GM10847 (cell line): Measurements from ENCODE around the gene RB1.

ENCODE experiments used
- POLR2A ChIP-seq: IDR thresholded peaks from 2 replicates; pipeline ENCODE4 v1.6.1; 2011; ENCODE audit not compliant: insufficient read length; ENCODE audit errors: extremely low read depth

RB1 gene

DNA sequence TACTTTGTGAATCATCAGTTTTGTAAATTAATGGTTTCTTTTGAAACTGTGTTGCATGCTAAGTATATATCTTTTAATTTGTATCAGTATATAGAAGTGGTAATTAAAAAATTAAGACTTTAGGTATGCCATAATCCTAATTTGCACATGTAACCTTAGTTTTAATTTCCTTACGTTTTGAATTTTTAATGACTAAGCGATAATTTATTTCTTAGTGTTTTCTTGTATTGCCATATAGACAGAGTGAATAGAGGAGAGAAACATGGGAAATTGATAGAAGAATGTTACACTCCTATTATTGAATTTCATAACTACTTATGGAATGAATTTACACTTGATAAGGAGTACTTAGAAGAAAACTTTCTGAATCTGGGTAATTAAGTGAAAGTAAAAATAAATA, 79.8 kb downstream of the RB1 start:
- TF ChIP-seq POLR2A = no peak

DNA sequence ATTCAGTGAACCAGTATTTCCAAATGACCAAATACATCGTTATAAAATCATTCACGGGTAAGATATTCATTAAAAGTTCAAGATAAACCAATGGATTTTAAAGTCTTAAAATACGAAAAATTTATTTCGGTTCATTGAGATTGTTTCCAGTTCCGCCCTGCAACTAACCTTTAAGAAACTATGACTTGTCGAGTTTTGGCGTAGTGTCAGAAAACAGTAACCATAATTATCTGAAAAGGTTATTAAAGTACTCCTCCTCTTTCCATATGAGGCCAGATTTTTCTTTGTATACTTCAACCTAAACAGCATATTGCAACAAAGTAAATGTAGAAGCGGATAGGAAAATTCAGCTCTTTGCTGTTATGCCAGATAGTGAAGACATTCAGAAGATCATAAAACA, 83.3 kb downstream of the RB1 start:
- no peak for TF ChIP-seq POLR2A

- no peak for TF ChIP-seq POLR2A
These were observed 87.7 kb downstream of the RB1 start for GRCh38 chr13:48391257-48391656.

GRCh38 chr13:48393030-48393697, 89.6 kb downstream of the RB1 start:
- TF ChIP-seq POLR2A = no peak

GRCh38 chr13:48393698-48394085, 90.1 kb downstream of the RB1 start:
- TF ChIP-seq POLR2A = no peak

GRCh38 chr13:48397744-48398143, 94.2 kb downstream of the RB1 start:
- TF ChIP-seq POLR2A = no peak

DNA sequence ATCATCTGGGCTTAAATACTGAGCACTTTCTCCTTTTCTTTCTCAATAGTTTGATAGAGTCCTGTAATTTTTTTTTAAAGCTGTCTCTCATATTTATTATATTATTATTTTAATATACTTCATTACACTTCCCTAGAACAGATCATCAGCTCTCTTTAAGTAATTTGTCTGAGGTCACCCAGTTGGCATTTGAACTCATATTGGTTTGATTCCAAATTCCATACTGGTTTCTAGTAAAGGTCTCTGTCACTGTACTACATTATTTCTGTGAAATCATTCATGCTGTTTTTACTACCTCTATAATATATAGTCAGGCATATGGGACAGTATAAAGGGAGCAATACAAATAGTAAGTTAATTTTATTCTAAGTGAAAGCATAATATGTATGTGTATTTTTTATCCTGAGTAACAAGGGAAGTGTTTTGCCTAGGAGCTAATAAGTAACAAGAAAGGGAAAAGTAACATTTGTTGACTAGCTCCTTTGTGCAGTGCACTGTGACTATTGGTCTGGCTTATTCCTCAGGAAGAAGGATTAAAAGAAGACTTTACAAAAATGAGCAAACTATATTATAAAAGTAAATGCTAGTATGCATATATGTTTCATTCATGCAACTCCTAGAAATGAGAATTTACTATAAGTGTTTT, 95.0 kb downstream of the RB1 start:
- no peak for TF ChIP-seq POLR2A

GRCh38 chr13:48400090-48400694, 96.6 kb downstream of the RB1 start:
- TF ChIP-seq POLR2A = no peak

DNA sequence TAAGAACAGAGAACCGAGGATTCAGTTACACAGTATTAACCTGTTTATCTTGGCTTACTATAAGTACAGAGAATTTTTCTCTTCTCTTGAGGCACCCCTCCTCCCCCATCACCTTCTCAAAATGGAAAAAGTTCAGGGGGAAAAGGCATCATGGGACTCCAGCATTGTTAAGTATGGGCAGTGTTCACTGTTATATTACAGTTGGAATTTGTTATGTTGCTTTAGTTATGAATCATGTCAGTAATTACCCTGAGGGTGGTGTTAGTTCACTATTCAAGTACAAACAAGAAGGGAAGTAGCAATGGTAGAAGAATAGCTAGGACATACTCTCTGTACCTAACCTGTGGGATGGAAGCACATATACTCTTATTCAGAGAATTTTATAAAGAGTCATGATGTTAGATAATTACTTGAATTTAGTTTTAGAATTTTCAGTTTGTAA, 97.3 kb downstream of the RB1 start:
- no peak for TF ChIP-seq POLR2A

DNA sequence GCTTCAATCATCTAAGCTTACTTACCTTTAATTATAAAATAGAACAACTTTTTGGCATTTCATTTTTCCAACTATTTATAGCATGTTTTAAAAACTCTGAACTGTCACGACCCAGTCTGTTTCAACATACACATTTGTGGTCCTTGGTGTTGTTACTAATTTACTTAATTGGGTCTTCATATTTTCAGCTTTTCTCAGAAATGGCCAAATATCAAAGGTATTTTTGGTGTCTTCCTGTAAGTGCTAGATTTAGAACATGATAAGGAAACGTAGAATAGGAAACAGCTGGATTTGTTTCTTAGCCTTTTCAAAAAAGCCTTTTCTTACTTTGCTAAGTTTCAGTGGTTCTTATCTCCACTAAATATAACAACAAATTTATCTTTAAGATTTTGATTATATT, 97.9 kb downstream of the RB1 start:
- no peak for TF ChIP-seq POLR2A

DNA sequence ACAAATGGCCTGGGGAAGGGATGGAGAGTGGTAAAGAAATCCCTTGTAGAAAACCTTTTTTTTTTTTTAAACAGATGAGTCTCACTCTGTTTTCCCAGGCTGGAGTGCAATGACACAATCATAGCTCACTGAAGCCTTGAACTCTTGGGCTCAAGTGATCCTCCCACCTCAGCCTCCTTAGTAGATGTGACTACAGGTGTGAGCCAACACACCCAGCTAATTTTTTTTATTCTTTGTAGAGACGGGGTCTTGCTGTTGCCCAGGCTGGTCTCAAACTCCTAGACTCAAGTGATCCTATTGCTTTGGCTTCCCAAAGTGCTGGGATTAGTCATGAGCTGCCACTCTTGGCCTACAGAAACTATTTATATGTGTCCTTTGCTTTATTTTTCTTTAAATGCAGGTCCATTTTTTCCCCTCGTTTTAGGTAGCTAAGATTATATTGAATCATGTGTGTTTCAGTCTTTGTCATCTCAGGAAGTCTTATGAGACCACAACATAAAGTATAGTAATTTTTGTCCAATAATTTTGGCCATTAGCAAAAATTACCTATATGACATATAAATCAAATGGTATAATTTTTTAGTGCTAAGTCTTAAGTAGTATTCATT, 98.9 kb downstream of the RB1 start:
- no peak for TF ChIP-seq POLR2A

GRCh38 chr13:48403151-48403631, 99.6 kb downstream of the RB1 start:
- TF ChIP-seq POLR2A = no peak

DNA sequence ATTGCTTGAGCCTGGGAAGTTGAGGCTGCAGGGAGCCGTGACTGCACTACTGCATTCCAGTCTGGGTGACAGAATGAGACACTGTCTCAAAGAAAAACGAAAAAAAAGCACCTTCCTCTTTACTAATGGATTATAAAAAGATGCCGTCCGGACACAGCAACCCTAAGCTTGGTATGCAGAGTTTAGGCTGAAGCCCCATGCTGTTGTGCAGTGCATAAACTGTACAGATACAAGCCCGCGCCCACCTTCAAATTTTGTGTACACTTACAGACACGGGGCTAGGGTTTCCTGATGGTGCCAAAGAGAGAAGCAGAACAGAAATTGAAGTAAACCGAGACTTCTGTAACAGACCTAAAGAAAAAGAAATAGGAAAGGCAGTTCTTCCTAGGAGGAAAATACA, 100.4 kb downstream of the RB1 start:
- no peak for TF ChIP-seq POLR2A

DNA sequence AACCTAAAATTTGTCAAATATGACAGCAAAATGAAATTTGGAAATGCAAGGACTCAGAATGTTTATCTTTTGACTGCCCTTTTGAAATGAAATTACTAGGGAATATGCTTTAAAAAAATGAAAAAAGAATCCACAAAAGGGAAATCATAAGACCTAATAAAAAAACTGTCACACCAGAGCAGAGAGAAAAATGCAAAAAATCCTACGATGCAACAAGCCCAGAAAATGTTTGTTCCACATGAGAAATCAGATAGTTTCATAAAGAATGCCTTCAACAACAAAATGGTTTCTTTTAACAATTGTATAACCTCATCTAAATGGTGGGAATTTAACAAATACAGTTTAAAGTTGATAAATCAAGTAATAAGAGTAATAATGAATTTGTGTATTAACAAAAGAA, 101.4 kb downstream of the RB1 start:
- no peak for TF ChIP-seq POLR2A

DNA sequence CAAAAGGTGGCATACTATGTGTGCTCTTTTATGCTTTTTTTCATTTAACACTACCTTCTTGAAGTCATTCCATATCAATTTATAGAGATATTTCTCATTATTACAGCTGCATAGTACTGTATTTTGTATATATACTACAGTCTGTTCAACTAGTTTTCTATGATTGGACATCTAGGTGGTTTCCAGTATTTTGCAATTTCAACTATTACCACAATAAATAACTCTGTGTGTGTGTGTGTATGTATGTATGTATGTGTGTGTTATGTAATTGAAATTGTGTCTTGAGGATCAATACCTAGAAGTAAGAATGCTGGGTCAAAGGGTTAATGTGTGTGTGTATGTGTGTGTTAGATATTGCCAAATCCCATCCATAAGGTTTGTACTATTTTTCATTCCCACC, 102.3 kb downstream of the RB1 start:
- no peak for TF ChIP-seq POLR2A

DNA sequence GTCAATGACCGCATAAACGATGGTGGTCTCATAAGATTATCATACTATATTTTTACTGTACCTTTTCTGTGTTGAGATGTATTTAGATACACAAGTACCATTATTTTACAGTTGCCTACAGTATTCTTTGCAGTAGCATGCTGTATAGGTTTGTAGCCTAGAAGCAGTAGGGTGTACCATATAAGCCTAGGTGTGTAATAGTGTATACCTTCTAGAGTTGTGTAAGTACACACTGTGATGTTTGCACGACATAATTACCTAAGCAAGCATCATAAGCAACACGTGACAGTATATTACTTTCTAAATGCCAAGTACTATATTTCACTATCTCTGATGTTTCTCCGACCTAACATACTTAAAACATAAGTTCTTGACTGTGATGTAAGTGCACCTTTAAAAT, 106.6 kb downstream of the RB1 start:
- TF ChIP-seq POLR2A = no peak
